Loucy (cell line): ENCODE results near the gene NRDE2.

Experiments
- H2AFZ ChIP-seq: fragments of 200-600 bp; sonication (generic); 2 replicates; pipeline ENCODE4 v1.6.0; 2016; ENCODE audit warnings: antibody characterized with exemption, mild to moderate bottlenecking, low read length, moderate library complexity
- H3F3A ChIP-seq: fragments of 200-600 bp; 2 replicates; pipeline ENCODE4 v1.6.0; 2016; ENCODE audit warnings: antibody characterized with exemption, low read depth, mild to moderate bottlenecking
- H3K27me3 ChIP-seq: fragments of 200-600 bp; sonication (generic); 2 replicates; pipeline ENCODE4 v1.6.1; 2014; ENCODE audit warnings: low read length, mild to moderate bottlenecking; ENCODE audit not compliant: insufficient read depth, poor library complexity, severe bottlenecking
- H3K36me3 ChIP-seq: fragments of 200-600 bp; sonication (generic); 2 replicates; pipeline ENCODE4 v1.6.1; 2016; ENCODE audit warnings: low read length; ENCODE audit not compliant: insufficient read depth
- H3K4me1 ChIP-seq: fragments of 200-600 bp; sonication (generic); 2 replicates; pipeline ENCODE4 v1.5.1; 2014; ENCODE audit warnings: low read length, mild to moderate bottlenecking; ENCODE audit not compliant: insufficient read depth, poor library complexity, severe bottlenecking
- H3K4me2 ChIP-seq: fragments of 200-600 bp; sonication (generic); 2 replicates; pipeline ENCODE4 v1.6.0; 2014; ENCODE audit warnings: antibody characterized with exemption, low read length, low read depth, mild to moderate bottlenecking; ENCODE audit not compliant: poor library complexity, severe bottlenecking
- H3K4me3 ChIP-seq: fragments of 200-600 bp; sonication (generic); 2 replicates; pipeline ENCODE4 v1.5.1; 2014; ENCODE audit warnings: low read length, mild to moderate bottlenecking, mixed read lengths; ENCODE audit not compliant: poor library complexity, severe bottlenecking
- H3K79me2 ChIP-seq: fragments of 200-600 bp; sonication (generic); 2 replicates; pipeline ENCODE4 v1.6.1; 2014; ENCODE audit warnings: low read length; ENCODE audit not compliant: insufficient read depth
- H3K9ac ChIP-seq: fragments of 200-600 bp; sonication (generic); 2 replicates; pipeline ENCODE4 v1.6.0; 2014; ENCODE audit warnings: mild to moderate bottlenecking, low read depth, low read length, moderate library complexity; ENCODE audit not compliant: poor library complexity, severe bottlenecking
- H3K9me2 ChIP-seq: fragments of 200-600 bp; sonication (generic); replicated peaks from 2 replicates; pipeline ENCODE4 v1.6.1; 2016; ENCODE audit warnings: low read depth, low read length, mixed read lengths
- H3K9me3 ChIP-seq: fragments of 200-600 bp; sonication (generic); 2 replicates; pipeline ENCODE4 v1.6.1; 2014; ENCODE audit warnings: mild to moderate bottlenecking, antibody characterized with exemption, low read length, low read depth; ENCODE audit not compliant: insufficient read depth
- H4K20me1 ChIP-seq: fragments of 200-600 bp; sonication (generic); 2 replicates; pipeline ENCODE4 v1.6.0; 2014; ENCODE audit warnings: antibody characterized with exemption, low read length, mild to moderate bottlenecking; ENCODE audit not compliant: insufficient read depth, poor library complexity, severe bottlenecking
- EZH2phosphoT487 ChIP-seq: fragments of 200-600 bp; IDR thresholded peaks from 2 replicates; pipeline ENCODE4 v1.6.1; 2018; ENCODE audit warnings: antibody characterized with exemption, mild to moderate bottlenecking, moderate library complexity, borderline replicate concordance
- TF ChIP-seq, protein P1 (sequence below): fragments of 200-600 bp; sonication (generic); conservative IDR thresholded peaks from 2 replicates; pipeline ENCODE4 v1.5.1; 2014; ENCODE audit warnings: mild to moderate bottlenecking, antibody characterized with exemption, low read length

The NRDE2 gene

DNA sequence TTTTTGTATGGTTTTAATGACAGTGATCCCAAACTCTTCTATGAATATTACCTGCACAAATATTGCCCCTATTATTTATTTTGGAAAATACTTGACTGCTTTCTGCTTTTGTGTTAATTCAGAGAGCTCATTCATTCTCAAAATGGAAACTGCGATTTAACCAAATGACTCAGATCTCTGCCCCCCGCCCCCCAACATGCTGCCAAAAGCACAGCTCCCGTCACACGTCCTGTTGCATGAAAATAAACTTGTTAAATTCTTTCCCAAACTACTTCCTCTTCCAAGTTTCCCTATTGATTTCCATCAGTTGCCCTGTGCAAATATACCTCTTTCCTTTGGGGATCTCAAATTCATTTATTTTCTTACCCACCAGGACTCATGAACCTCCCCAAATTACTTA lies 18.0 kb upstream of the NRDE2 start:
- no peaks in the 10 kb centered on the region for H3K36me3 ChIP-seq
- no peaks in the 10 kb centered on the region for H4K20me1 ChIP-seq
- no peaks in the 10 kb centered on the region for H3K79me2 ChIP-seq
- no peak overlapping the region for H2AFZ ChIP-seq
- no peaks in the 10 kb centered on the region for H3K9me2 ChIP-seq
- no peak overlapping the region for H3K4me3 ChIP-seq
- no peaks in the 10 kb centered on the region for H3K9me3 ChIP-seq
- no peak for TF ChIP-seq EZH2phosphoT487
- TF ChIP-seq, protein P1, sequence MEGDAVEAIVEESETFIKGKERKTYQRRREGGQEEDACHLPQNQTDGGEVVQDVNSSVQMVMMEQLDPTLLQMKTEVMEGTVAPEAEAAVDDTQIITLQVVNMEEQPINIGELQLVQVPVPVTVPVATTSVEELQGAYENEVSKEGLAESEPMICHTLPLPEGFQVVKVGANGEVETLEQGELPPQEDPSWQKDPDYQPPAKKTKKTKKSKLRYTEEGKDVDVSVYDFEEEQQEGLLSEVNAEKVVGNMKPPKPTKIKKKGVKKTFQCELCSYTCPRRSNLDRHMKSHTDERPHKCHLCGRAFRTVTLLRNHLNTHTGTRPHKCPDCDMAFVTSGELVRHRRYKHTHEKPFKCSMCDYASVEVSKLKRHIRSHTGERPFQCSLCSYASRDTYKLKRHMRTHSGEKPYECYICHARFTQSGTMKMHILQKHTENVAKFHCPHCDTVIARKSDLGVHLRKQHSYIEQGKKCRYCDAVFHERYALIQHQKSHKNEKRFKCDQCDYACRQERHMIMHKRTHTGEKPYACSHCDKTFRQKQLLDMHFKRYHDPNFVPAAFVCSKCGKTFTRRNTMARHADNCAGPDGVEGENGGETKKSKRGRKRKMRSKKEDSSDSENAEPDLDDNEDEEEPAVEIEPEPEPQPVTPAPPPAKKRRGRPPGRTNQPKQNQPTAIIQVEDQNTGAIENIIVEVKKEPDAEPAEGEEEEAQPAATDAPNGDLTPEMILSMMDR = no peak
- H3K27me3 ChIP-seq = no peaks in the 10 kb centered on the region
- no peaks in the 10 kb centered on the region for H3F3A ChIP-seq
- no peaks in the 10 kb centered on the region for H3K4me1 ChIP-seq
- no peak overlapping the region for H3K9ac ChIP-seq
- H3K4me2 ChIP-seq = no peak overlapping the region

DNA sequence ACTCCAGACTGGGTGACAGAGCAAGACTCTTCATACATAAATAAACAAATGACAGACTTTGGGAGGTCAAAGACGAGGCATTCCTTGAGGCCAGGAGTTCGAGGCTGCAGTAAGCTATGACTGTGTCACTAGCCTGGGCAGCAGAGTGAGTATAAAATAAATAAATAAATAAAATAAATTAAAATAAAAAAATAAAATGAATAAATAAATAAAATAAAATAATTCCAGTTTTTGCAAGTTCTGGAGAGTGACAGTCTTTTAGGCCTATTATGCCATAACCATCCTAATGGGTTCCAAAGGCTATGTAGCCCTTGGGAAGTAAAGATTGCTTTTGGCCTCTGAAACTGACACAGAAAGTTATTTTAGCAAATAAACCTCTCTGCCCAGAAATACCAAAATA lies 16.5 kb upstream of the NRDE2 start:
- Histone ChIP-seq H3K27me3 (no peaks in the 10 kb centered on the region), H3K4me2 (no peak overlapping the region), H3K9ac (no peak overlapping the region), H2AFZ (no peak overlapping the region), H3K4me1 (no peaks in the 10 kb centered on the region), H3K36me3 (no peaks in the 10 kb centered on the region), H3K9me3 (no peaks in the 10 kb centered on the region), H3K79me2 (no peaks in the 10 kb centered on the region), H3F3A (no peaks in the 10 kb centered on the region), H3K9me2 (no peaks in the 10 kb centered on the region), H4K20me1 (no peaks in the 10 kb centered on the region), H3K4me3 (no peak overlapping the region)
- TF ChIP-seq, protein P1 = no peak
- no peak for TF ChIP-seq EZH2phosphoT487

DNA sequence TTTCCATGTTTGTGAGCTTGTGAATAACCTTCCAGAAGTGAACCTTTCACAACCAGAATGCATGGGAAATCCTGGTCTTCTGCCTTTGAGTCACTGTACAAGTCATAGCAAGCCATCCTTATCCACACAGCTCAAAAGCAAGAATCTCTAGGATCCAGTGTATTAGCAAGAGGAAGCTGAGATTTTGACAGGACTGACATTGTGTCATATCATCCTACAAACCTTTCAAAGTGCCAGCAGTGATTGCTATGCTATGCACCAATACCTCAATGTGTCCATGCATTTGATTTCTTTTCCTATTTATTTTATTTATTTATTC lies 13.5 kb upstream of the NRDE2 start:
- H2AFZ ChIP-seq = no peak overlapping the region
- no peaks in the 10 kb centered on the region for H3K9me3 ChIP-seq
- H3K4me2 ChIP-seq = no peak overlapping the region
- no peaks in the 10 kb centered on the region for H3K27me3 ChIP-seq
- no peaks in the 10 kb centered on the region for H3K79me2 ChIP-seq
- no peaks in the 10 kb centered on the region for H4K20me1 ChIP-seq
- H3K9me2 ChIP-seq = no peaks in the 10 kb centered on the region
- H3K4me3 ChIP-seq = no peak overlapping the region
- no peaks in the 10 kb centered on the region for H3F3A ChIP-seq
- H3K36me3 ChIP-seq = no peaks in the 10 kb centered on the region
- TF ChIP-seq, protein P1 = no peak
- no peak for TF ChIP-seq EZH2phosphoT487
- H3K9ac ChIP-seq = no peak overlapping the region
- H3K4me1 ChIP-seq = no peaks in the 10 kb centered on the region
